GM23338 (cell line): ENCODE results near the gene GRIFIN.

Experiments
- CREB1 ChIP-seq: fragments of 250-450 bp; sonication (Bioruptor Pico); IDR thresholded peaks from 2 replicates; pipeline ENCODE4 v1.5.0; 2020; ENCODE audit warnings: low read depth, mild to moderate bottlenecking, moderate library complexity
- EZH2 ChIP-seq: fragments of 200-600 bp; sonication (generic); IDR thresholded peaks from one replicate; pipeline ENCODE4 v1.8.0; 2017; ENCODE audit warnings: antibody characterized with exemption, mild to moderate bottlenecking, low read depth; ENCODE audit not compliant: unreplicated experiment
- EZH2phosphoT487 ChIP-seq: fragments of 200-600 bp; sonication (generic); IDR thresholded peaks from one replicate; pipeline ENCODE4 v1.8.1; 2018; ENCODE audit warnings: antibody characterized with exemption; ENCODE audit not compliant: unreplicated experiment
- NANOG ChIP-seq: IDR thresholded peaks from 2 replicates; pipeline ENCODE4 v1.6.1; 2016; ENCODE audit warnings: antibody characterized with exemption, borderline replicate concordance
- POLR2AphosphoS5 ChIP-seq: IDR thresholded peaks from 2 replicates; pipeline ENCODE4 v1.6.1; 2016; ENCODE audit warnings: antibody characterized with exemption, low read depth
- TF ChIP-seq, protein P1 (sequence below), 2 experiments: fragments of 200-600 bp in 1 of 2; sonication (generic) in 1 of 2; conservative IDR thresholded peaks; 2 replicates each; pipeline versions ENCODE4 v1.5.1 to v1.6.1; 2016 to 2017; ENCODE audit warnings: antibody characterized with exemption in 2 of 2, low read depth in 2 of 2, mild to moderate bottlenecking in 2 of 2, moderate library complexity in 1 of 2
- TF ChIP-seq, protein P2 (sequence below): IDR thresholded peaks from one replicate; pipeline ENCODE4 v1.6.1; 2018; ENCODE audit warnings: antibody characterized with exemption; ENCODE audit not compliant: unreplicated experiment

GRCh38 chr7:2474224-2474623, 2.0 kb downstream of the GRIFIN start:
- TF ChIP-seq POLR2AphosphoS5 = no peak
- TF ChIP-seq EZH2phosphoT487 = no peak
- no peak for TF ChIP-seq EZH2
- TF ChIP-seq, protein P1, sequence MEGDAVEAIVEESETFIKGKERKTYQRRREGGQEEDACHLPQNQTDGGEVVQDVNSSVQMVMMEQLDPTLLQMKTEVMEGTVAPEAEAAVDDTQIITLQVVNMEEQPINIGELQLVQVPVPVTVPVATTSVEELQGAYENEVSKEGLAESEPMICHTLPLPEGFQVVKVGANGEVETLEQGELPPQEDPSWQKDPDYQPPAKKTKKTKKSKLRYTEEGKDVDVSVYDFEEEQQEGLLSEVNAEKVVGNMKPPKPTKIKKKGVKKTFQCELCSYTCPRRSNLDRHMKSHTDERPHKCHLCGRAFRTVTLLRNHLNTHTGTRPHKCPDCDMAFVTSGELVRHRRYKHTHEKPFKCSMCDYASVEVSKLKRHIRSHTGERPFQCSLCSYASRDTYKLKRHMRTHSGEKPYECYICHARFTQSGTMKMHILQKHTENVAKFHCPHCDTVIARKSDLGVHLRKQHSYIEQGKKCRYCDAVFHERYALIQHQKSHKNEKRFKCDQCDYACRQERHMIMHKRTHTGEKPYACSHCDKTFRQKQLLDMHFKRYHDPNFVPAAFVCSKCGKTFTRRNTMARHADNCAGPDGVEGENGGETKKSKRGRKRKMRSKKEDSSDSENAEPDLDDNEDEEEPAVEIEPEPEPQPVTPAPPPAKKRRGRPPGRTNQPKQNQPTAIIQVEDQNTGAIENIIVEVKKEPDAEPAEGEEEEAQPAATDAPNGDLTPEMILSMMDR (conservative IDR thresholded peaks at IDR 0.05; ENCODE audit: low read depth in 2 of 2) = no peak
- TF ChIP-seq, protein P2, sequence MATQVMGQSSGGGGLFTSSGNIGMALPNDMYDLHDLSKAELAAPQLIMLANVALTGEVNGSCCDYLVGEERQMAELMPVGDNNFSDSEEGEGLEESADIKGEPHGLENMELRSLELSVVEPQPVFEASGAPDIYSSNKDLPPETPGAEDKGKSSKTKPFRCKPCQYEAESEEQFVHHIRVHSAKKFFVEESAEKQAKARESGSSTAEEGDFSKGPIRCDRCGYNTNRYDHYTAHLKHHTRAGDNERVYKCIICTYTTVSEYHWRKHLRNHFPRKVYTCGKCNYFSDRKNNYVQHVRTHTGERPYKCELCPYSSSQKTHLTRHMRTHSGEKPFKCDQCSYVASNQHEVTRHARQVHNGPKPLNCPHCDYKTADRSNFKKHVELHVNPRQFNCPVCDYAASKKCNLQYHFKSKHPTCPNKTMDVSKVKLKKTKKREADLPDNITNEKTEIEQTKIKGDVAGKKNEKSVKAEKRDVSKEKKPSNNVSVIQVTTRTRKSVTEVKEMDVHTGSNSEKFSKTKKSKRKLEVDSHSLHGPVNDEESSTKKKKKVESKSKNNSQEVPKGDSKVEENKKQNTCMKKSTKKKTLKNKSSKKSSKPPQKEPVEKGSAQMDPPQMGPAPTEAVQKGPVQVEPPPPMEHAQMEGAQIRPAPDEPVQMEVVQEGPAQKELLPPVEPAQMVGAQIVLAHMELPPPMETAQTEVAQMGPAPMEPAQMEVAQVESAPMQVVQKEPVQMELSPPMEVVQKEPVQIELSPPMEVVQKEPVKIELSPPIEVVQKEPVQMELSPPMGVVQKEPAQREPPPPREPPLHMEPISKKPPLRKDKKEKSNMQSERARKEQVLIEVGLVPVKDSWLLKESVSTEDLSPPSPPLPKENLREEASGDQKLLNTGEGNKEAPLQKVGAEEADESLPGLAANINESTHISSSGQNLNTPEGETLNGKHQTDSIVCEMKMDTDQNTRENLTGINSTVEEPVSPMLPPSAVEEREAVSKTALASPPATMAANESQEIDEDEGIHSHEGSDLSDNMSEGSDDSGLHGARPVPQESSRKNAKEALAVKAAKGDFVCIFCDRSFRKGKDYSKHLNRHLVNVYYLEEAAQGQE = no peak
- TF ChIP-seq CREB1 (CRISPR knock-in tag) = no peak
- TF ChIP-seq NANOG = no peak
